GM23338 (cell line): ENCODE data around the gene ANP32A. TPM values are rescaled to one million over a fixed set of nuclear protein-coding genes. Genes with fewer than 3 reads are reported as not detected.

Experiments
- ATAC-seq: fragments of 200-7000 bp; cut with Tn5 transposase; 3 replicates; pipeline ENCODE4 v1.9.1; 2020
- DNase-seq: peaks from one replicate; pipeline ENCODE4 v3.0.0-alpha.2; 2015; ENCODE audit warnings: low spot score
- H2AFZ ChIP-seq: fragments of 200-600 bp; sonication (generic); 2 replicates; pipeline ENCODE4 v1.8.0; 2016; ENCODE audit warnings: antibody characterized with exemption, mild to moderate bottlenecking, moderate library complexity
- H3F3A ChIP-seq: fragments of 200-600 bp; sonication (generic); replicated peaks from 2 replicates; pipeline ENCODE4 v1.8.0; 2017; ENCODE audit warnings: antibody characterized with exemption, mixed run types, low read depth
- H3K27ac ChIP-seq: fragments of 200-600 bp; sonication (generic); 2 replicates; pipeline ENCODE4 v1.6.1; 2016; ENCODE audit warnings: low read depth
- H3K27me3 ChIP-seq: fragments of 200-600 bp; sonication (generic); 2 replicates; pipeline ENCODE4 v1.8.0; 2016; ENCODE audit warnings: mild to moderate bottlenecking, mixed run types, moderate library complexity; ENCODE audit not compliant: insufficient read depth
- H3K36me3 ChIP-seq: fragments of 200-600 bp; sonication (generic); 2 replicates; pipeline ENCODE4 v1.8.0; 2016; ENCODE audit warnings: mild to moderate bottlenecking; ENCODE audit not compliant: insufficient read depth
- H3K4me1 ChIP-seq: fragments of 200-600 bp; sonication (generic); 2 replicates; pipeline ENCODE4 v1.8.0; 2016; ENCODE audit warnings: mild to moderate bottlenecking, moderate library complexity; ENCODE audit not compliant: insufficient read depth
- H3K4me2 ChIP-seq: fragments of 200-600 bp; sonication (generic); 2 replicates; pipeline ENCODE4 v1.7.1; 2017; ENCODE audit warnings: mixed run types
- H3K4me3 ChIP-seq: fragments of 200-600 bp; sonication (generic); 2 replicates; pipeline ENCODE4 v1.6.1; 2016; ENCODE audit warnings: mixed run types
- H3K79me2 ChIP-seq: fragments of 200-600 bp; sonication (generic); replicated peaks from 2 replicates; pipeline ENCODE4 v1.8.0; 2017; ENCODE audit warnings: mild to moderate bottlenecking; ENCODE audit not compliant: insufficient read depth
- H3K9me2 ChIP-seq: fragments of 200-600 bp; sonication (generic); 2 replicates; pipeline ENCODE4 v1.8.0; 2017; ENCODE audit not compliant: insufficient read depth
- H4K20me1 ChIP-seq: fragments of 200-600 bp; sonication (generic); replicated peaks from 2 replicates; pipeline ENCODE4 v1.8.0; 2017; ENCODE audit warnings: mild to moderate bottlenecking; ENCODE audit not compliant: insufficient read depth
- H3K27ac Mint-ChIP-seq: 2 replicates; pipeline ENCODE4 v1.8.0; 2020; ENCODE audit warnings: inconsistent platforms, mild to moderate bottlenecking, moderate library complexity, mixed read lengths
- H3K27me3 Mint-ChIP-seq: 3 replicates; pipeline ENCODE4 v1.8.0; 2022; ENCODE audit warnings: low read depth, mild to moderate bottlenecking, moderate library complexity, mixed read lengths, inconsistent platforms; ENCODE audit not compliant: insufficient read depth, poor library complexity
- H3K36me3 Mint-ChIP-seq: 3 replicates; pipeline ENCODE4 v1.8.0; 2021; ENCODE audit warnings: low read depth, mild to moderate bottlenecking, inconsistent platforms, moderate library complexity, mixed read lengths
- H3K4me1 Mint-ChIP-seq: 3 replicates; pipeline ENCODE4 v1.8.0; 2020; ENCODE audit warnings: mild to moderate bottlenecking, inconsistent platforms, mixed read lengths
- H3K4me3 Mint-ChIP-seq: 3 replicates; pipeline ENCODE4 v1.8.0; 2021; ENCODE audit warnings: moderate library complexity, mild to moderate bottlenecking, inconsistent platforms, mixed read lengths
- H3K9me3 Mint-ChIP-seq: 3 replicates; pipeline ENCODE4 v1.8.0; 2020; ENCODE audit warnings: moderate library complexity, mild to moderate bottlenecking, inconsistent platforms, mixed read lengths
- EZH2 ChIP-seq: fragments of 200-600 bp; sonication (generic); IDR thresholded peaks from one replicate; pipeline ENCODE4 v1.8.0; 2017; ENCODE audit warnings: antibody characterized with exemption, mild to moderate bottlenecking, low read depth; ENCODE audit not compliant: unreplicated experiment
- NANOG ChIP-seq: IDR thresholded peaks from 2 replicates; pipeline ENCODE4 v1.6.1; 2016; ENCODE audit warnings: antibody characterized with exemption, borderline replicate concordance
- STAT1 ChIP-seq: IDR thresholded peaks from one replicate; pipeline ENCODE4 v1.6.1; 2016; ENCODE audit warnings: antibody characterized with exemption; ENCODE audit not compliant: unreplicated experiment
- ZNF114 ChIP-seq: fragments of 250-450 bp; sonication (Bioruptor Pico); IDR thresholded peaks from 2 replicates; pipeline ENCODE4 v1.5.0; 2020; ENCODE audit warnings: mild to moderate bottlenecking, moderate library complexity
- polyA plus RNA-seq: library from polyadenylated mRNA; unstranded; fragments of >200 nt; fragmentation: Nextera tagmentation; extraction: Ambion mirVana; gene quantifications from 2 replicates; pipeline ENCODE4 v1.2.1, GENCODE V29; 2016
- total RNA-seq: library from RNA; depleted of rRNA; stranded (reverse); fragments of >200 nt; shearing (Covaris generic); gene quantifications from 2 replicates; pipeline ENCODE4 v1.2.3, GENCODE V29; 2014
- TF ChIP-seq, protein P1 (sequence below): IDR thresholded peaks from one replicate; pipeline ENCODE4 v1.6.1; 2018; ENCODE audit warnings: antibody characterized with exemption; ENCODE audit not compliant: unreplicated experiment
- TF ChIP-seq, protein P2 (sequence below): fragments of 250-450 bp; sonication (Bioruptor Pico); IDR thresholded peaks from 2 replicates; pipeline ENCODE4 v1.5.0; 2020; ENCODE audit warnings: mild to moderate bottlenecking, moderate library complexity
- TF ChIP-seq, protein P3 (sequence below): IDR thresholded peaks from 2 replicates; pipeline ENCODE4 v1.6.1; 2016; ENCODE audit warnings: antibody characterized with exemption

ANP32A gene
- total and polyA plus RNA-seq, 2 experiments from 2014 or later, result 204 to 304 TPM

DNA sequence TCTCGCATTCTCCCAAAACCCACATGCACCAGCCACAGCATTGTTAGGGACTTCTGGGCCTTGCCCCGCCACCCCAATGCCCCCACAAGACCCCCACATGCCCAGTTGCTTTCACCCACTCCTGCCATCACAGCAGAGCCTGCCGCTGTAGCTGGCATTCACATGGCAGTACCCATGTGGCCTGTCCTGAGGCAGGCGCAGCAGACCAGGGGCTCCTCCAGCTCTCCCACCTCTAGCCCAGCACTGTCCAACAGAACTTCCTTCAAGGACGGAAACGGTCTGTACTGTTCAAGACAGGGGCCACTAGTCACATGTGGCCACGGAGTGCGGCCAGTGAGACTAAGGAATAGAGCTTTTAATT lies 32.5 kb downstream of the ANP32A start (continued):
- TF ChIP-seq, protein P1, sequence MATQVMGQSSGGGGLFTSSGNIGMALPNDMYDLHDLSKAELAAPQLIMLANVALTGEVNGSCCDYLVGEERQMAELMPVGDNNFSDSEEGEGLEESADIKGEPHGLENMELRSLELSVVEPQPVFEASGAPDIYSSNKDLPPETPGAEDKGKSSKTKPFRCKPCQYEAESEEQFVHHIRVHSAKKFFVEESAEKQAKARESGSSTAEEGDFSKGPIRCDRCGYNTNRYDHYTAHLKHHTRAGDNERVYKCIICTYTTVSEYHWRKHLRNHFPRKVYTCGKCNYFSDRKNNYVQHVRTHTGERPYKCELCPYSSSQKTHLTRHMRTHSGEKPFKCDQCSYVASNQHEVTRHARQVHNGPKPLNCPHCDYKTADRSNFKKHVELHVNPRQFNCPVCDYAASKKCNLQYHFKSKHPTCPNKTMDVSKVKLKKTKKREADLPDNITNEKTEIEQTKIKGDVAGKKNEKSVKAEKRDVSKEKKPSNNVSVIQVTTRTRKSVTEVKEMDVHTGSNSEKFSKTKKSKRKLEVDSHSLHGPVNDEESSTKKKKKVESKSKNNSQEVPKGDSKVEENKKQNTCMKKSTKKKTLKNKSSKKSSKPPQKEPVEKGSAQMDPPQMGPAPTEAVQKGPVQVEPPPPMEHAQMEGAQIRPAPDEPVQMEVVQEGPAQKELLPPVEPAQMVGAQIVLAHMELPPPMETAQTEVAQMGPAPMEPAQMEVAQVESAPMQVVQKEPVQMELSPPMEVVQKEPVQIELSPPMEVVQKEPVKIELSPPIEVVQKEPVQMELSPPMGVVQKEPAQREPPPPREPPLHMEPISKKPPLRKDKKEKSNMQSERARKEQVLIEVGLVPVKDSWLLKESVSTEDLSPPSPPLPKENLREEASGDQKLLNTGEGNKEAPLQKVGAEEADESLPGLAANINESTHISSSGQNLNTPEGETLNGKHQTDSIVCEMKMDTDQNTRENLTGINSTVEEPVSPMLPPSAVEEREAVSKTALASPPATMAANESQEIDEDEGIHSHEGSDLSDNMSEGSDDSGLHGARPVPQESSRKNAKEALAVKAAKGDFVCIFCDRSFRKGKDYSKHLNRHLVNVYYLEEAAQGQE, result no peak
- TF ChIP-seq, protein P2, sequence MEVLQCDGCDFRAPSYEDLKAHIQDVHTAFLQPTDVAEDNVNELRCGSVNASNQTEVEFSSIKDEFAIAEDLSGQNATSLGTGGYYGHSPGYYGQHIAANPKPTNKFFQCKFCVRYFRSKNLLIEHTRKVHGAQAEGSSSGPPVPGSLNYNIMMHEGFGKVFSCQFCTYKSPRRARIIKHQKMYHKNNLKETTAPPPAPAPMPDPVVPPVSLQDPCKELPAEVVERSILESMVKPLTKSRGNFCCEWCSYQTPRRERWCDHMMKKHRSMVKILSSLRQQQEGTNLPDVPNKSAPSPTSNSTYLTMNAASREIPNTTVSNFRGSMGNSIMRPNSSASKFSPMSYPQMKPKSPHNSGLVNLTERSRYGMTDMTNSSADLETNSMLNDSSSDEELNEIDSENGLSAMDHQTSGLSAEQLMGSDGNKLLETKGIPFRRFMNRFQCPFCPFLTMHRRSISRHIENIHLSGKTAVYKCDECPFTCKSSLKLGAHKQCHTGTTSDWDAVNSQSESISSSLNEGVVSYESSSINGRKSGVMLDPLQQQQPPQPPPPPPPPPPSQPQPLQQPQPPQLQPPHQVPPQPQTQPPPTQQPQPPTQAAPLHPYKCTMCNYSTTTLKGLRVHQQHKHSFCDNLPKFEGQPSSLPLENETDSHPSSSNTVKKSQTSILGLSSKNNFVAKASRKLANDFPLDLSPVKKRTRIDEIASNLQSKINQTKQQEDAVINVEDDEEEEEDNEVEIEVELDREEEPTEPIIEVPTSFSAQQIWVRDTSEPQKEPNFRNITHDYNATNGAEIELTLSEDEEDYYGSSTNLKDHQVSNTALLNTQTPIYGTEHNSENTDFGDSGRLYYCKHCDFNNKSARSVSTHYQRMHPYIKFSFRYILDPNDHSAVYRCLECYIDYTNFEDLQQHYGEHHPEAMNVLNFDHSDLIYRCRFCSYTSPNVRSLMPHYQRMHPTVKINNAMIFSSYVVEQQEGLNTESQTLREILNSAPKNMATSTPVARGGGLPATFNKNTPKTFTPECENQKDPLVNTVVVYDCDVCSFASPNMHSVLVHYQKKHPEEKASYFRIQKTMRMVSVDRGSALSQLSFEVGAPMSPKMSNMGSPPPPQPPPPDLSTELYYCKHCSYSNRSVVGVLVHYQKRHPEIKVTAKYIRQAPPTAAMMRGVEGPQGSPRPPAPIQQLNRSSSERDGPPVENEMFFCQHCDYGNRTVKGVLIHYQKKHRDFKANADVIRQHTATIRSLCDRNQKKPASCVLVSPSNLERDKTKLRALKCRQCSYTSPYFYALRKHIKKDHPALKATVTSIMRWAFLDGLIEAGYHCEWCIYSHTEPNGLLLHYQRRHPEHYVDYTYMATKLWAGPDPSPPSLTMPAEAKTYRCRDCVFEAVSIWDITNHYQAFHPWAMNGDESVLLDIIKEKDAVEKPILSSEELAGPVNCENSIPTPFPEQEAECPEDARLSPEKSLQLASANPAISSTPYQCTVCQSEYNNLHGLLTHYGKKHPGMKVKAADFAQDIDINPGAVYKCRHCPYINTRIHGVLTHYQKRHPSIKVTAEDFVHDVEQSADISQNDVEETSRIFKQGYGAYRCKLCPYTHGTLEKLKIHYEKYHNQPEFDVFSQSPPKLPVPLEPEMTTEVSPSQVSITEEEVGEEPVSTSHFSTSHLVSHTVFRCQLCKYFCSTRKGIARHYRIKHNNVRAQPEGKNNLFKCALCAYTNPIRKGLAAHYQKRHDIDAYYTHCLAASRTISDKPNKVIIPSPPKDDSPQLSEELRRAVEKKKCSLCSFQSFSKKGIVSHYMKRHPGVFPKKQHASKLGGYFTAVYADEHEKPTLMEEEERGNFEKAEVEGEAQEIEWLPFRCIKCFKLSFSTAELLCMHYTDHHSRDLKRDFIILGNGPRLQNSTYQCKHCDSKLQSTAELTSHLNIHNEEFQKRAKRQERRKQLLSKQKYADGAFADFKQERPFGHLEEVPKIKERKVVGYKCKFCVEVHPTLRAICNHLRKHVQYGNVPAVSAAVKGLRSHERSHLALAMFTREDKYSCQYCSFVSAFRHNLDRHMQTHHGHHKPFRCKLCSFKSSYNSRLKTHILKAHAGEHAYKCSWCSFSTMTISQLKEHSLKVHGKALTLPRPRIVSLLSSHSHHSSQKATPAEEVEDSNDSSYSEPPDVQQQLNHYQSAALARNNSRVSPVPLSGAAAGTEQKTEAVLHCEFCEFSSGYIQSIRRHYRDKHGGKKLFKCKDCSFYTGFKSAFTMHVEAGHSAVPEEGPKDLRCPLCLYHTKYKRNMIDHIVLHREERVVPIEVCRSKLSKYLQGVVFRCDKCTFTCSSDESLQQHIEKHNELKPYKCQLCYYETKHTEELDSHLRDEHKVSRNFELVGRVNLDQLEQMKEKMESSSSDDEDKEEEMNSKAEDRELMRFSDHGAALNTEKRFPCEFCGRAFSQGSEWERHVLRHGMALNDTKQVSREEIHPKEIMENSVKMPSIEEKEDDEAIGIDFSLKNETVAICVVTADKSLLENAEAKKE (CRISPR knock-in tag), result no peak

DNA sequence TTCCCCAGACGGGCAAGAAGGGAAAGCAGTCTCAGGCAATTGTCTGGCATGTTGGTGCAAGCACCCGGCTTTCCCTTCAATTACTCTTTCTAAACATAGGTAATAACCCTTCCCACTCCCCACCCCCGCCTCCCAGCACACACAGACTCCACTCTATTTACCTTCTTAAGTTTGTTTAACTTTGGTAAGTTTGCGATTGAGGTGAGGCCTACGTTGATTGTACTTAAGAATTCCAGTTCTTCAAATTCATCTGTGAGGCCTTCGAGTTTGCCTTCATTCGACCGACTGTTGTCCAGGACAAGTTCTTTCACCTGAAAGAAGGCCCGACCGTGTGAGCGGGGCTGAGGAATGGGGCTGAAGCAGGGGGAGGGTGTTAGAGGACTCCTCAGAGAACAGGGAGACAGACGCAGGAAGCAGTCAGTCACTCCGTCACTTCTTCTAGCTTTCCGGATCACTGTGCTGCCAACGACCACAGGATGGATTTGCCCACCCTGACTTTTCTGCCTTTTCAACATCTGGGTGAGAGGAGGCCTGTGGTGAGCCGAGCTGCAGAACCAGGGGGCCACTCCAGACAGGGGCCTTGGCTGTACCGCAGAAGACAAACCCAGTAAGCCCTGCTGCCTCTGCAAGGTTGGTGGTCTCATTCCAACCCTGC lies 33.0 kb downstream of the ANP32A start:
- Histone ChIP-seq H3K27ac (no peak overlapping the region), H3K4me1 (peaks cover 62% of the 10 kb centered on the region), H2AFZ (no peak overlapping the region), H3K4me2 (no peak overlapping the region; the same call in 1 of the 2 replicates), H3K36me3 (peaks cover 11% of the 10 kb centered on the region), H3K79me2 (peaks cover 85% of the 10 kb centered on the region), H3F3A (0 out of 2 replicates have a peak, but pooled peaks cover 2% of the 10 kb centered on the region), H3K9me2 (no peaks in the 10 kb centered on the region), H4K20me1 (peaks cover 37% of the 10 kb centered on the region), H3K27me3 (no peaks in the 10 kb centered on the region), H3K4me3 (no peak overlapping the region)
- ATAC-seq (no peak), DNase-seq (no peak)
- Mint-ChIP-seq H3K4me3 (no peak overlapping the region), H3K4me1 (peaks cover 76% of the 10 kb centered on the region), H3K27ac (peak overlapping the region; percentile 20; the same call in 1 of the 2 replicates), H3K36me3 (peaks cover 78% of the 10 kb centered on the region), H3K27me3 (peaks cover 15% of the 10 kb centered on the region), H3K9me3 (no peaks in the 10 kb centered on the region; the same call in 2 of the 3 replicates)
- TF ChIP-seq, protein P3, sequence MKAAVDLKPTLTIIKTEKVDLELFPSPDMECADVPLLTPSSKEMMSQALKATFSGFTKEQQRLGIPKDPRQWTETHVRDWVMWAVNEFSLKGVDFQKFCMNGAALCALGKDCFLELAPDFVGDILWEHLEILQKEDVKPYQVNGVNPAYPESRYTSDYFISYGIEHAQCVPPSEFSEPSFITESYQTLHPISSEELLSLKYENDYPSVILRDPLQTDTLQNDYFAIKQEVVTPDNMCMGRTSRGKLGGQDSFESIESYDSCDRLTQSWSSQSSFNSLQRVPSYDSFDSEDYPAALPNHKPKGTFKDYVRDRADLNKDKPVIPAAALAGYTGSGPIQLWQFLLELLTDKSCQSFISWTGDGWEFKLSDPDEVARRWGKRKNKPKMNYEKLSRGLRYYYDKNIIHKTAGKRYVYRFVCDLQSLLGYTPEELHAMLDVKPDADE, result no peak
- no peak for TF ChIP-seq NANOG
- TF ChIP-seq STAT1, result no peak
- no peak for TF ChIP-seq EZH2
- no peak for TF ChIP-seq ZNF114 (CRISPR knock-in tag)
